MM.1S (cell line): ENCODE results near the gene SLC11A2.

Experiments
- EZH2 ChIP-seq: fragments of 300-600 bp; sonication (generic); optimal IDR thresholded peaks from 2 replicates; pipeline ENCODE3; 2017; ENCODE audit warnings: low read depth, mild to moderate bottlenecking, antibody characterized with exemption, low read length, mixed read lengths
- EZH2phosphoT487 ChIP-seq: fragments of 300-600 bp; sonication (generic); IDR thresholded peaks from 2 replicates; pipeline ENCODE4 v1.6.1; 2018; ENCODE audit warnings: antibody characterized with exemption, low read length
- TF ChIP-seq, protein P1 (sequence below): fragments of 300-600 bp; sonication (generic); IDR thresholded peaks from 2 replicates; pipeline ENCODE4 v1.5.1; 2016; ENCODE audit warnings: antibody characterized with exemption, low read length, mixed read lengths

DNA sequence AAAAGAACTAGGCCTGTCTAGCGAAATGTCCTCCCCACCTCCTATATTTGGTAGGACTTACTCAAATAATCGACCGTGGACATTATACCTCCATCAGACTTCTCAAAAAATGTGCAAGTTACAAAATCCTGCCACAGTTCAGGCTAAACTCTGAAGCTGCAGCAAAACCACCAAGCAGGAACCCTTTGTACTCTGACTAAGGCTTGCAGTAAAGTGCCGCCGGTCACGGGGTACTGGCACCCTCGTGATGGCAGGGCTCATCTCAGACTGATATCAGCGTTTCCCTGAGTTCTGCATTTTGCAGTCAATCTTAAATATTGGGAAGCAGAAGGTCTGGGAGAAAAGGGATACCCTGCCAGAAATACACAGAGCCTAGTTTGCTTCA, 17.1 kb downstream of the SLC11A2 start:
- TF ChIP-seq, protein P1, sequence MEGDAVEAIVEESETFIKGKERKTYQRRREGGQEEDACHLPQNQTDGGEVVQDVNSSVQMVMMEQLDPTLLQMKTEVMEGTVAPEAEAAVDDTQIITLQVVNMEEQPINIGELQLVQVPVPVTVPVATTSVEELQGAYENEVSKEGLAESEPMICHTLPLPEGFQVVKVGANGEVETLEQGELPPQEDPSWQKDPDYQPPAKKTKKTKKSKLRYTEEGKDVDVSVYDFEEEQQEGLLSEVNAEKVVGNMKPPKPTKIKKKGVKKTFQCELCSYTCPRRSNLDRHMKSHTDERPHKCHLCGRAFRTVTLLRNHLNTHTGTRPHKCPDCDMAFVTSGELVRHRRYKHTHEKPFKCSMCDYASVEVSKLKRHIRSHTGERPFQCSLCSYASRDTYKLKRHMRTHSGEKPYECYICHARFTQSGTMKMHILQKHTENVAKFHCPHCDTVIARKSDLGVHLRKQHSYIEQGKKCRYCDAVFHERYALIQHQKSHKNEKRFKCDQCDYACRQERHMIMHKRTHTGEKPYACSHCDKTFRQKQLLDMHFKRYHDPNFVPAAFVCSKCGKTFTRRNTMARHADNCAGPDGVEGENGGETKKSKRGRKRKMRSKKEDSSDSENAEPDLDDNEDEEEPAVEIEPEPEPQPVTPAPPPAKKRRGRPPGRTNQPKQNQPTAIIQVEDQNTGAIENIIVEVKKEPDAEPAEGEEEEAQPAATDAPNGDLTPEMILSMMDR, result no peak
- TF ChIP-seq EZH2phosphoT487 (no peak), EZH2 (no peak)
